HEK293 (cell line): ENCODE measurements around the gene NEK9.

Experiments
- CTCF ChIA-PET: fragments of 350-600 bp; formaldehyde crosslinking; extraction: SDS; loops from one replicate; lab custom pipeline; 2021; ENCODE audit warnings: antibody characterized with exemption; lab: Yijun Ruan, JAX
- POLR2A ChIA-PET: fragments of 300-600 bp; formaldehyde crosslinking; extraction: SDS; loops from one replicate; lab custom pipeline; 2020; ENCODE audit warnings: antibody characterized with exemption, inconsistent platforms; lab: Yijun Ruan, JAX
- H3K27ac ChIP-seq: fragments of 200-500 bp; sonication (Bioruptor generic); 2 replicates; pipeline ENCODE4 v1.5.1; 2014; ENCODE audit warnings: low read depth, low read length, control low read depth, inconsistent platforms; ENCODE audit errors: extremely low read depth
- H3K36me3 ChIP-seq, 2 experiments: fragments of 200-500 bp in 1 of 2; sonication (Bioruptor generic) in 1 of 2; 1 replicate in 1 of 2; 2 replicates in 1 of 2; pipeline ENCODE4 v1.5.1; 2014 to 2017; ENCODE audit warnings: inconsistent platforms in 2 of 2, low read length in 2 of 2; ENCODE audit not compliant: control insufficient read depth in 2 of 2, insufficient read depth in 1 of 2
- H3K4me1 ChIP-seq: fragments of 200-500 bp; sonication (Bioruptor generic); 2 replicates; pipeline ENCODE4 v1.5.1; 2014; ENCODE audit warnings: mild to moderate bottlenecking, low read length, inconsistent platforms; ENCODE audit not compliant: control insufficient read depth, insufficient read depth
- H3K4me3 ChIP-seq: 2 replicates; pipeline ENCODE4 v1.5.1; 2011; ENCODE audit warnings: low read depth, mild to moderate bottlenecking, control low read depth, low read length, moderate library complexity
- H3K9me3 ChIP-seq: fragments of 200-500 bp; sonication (Bioruptor generic); 2 replicates; pipeline ENCODE4 v1.5.1; 2014; ENCODE audit warnings: low read depth, low read length, inconsistent platforms; ENCODE audit not compliant: control insufficient read depth, insufficient read depth
- OSR2 ChIP-seq: fragments of 450-650 bp; formaldehyde crosslinking; IDR thresholded peaks from 2 replicates; pipeline ENCODE4 v1.5.1; 2016; ENCODE audit warnings: missing biosample characterization, missing genetic modification characterization
- ZBTB1 ChIP-seq: fragments of 450-650 bp; formaldehyde crosslinking; IDR thresholded peaks from 2 replicates; pipeline ENCODE4 v1.5.1; 2016; ENCODE audit warnings: missing biosample characterization, missing genetic modification characterization
- ZFP3 ChIP-seq: fragments of 450-650 bp; formaldehyde crosslinking; IDR thresholded peaks from 2 replicates; pipeline ENCODE4 v1.5.1; 2016; ENCODE audit warnings: low read depth, missing biosample characterization, missing genetic modification characterization
- ZNF132 ChIP-seq: fragments of 450-650 bp; formaldehyde crosslinking; IDR thresholded peaks from 2 replicates; pipeline ENCODE4 v1.5.1; 2017; ENCODE audit warnings: missing biosample characterization, missing genetic modification characterization, borderline replicate concordance
- ZNF2 ChIP-seq: fragments of 450-650 bp; formaldehyde crosslinking; IDR thresholded peaks from 2 replicates; pipeline ENCODE4 v1.5.1; 2016; ENCODE audit warnings: missing biosample characterization, missing genetic modification characterization
- ZNF24 ChIP-seq: fragments of 450-650 bp; formaldehyde crosslinking; IDR thresholded peaks from 2 replicates; pipeline ENCODE4 v1.5.1; 2016; ENCODE audit warnings: missing biosample characterization, missing genetic modification characterization
- ZNF248 ChIP-seq: fragments of 450-650 bp; formaldehyde crosslinking; IDR thresholded peaks from 2 replicates; pipeline ENCODE4 v1.5.1; 2017; ENCODE audit warnings: missing biosample characterization, missing genetic modification characterization
- ZNF350 ChIP-seq: fragments of 450-650 bp; formaldehyde crosslinking; IDR thresholded peaks from 2 replicates; pipeline ENCODE4 v1.5.0; 2017; ENCODE audit warnings: missing biosample characterization, mild to moderate bottlenecking, missing genetic modification characterization
- ZNF423 ChIP-seq: fragments of 450-650 bp; formaldehyde crosslinking; IDR thresholded peaks from 2 replicates; pipeline ENCODE4 v1.5.1; 2016; ENCODE audit warnings: missing biosample characterization, missing genetic modification characterization
- ZNF48 ChIP-seq: fragments of 450-650 bp; formaldehyde crosslinking; IDR thresholded peaks from 2 replicates; pipeline ENCODE4 v1.5.1; 2016; ENCODE audit warnings: missing biosample characterization, missing genetic modification characterization
- ZNF529 ChIP-seq: fragments of 450-650 bp; formaldehyde crosslinking; IDR thresholded peaks from 2 replicates; pipeline ENCODE4 v1.5.1; 2017; ENCODE audit warnings: missing genetic modification characterization, missing biosample characterization; ENCODE audit not compliant: insufficient replicate concordance
- ZNF560 ChIP-seq: fragments of 450-650 bp; formaldehyde crosslinking; IDR thresholded peaks from 2 replicates; pipeline ENCODE4 v1.5.1; 2017; ENCODE audit warnings: missing biosample characterization, missing genetic modification characterization, borderline replicate concordance
- ZNF610 ChIP-seq: fragments of 450-650 bp; formaldehyde crosslinking; IDR thresholded peaks from 2 replicates; pipeline ENCODE4 v1.5.1; 2016; ENCODE audit warnings: missing biosample characterization, missing genetic modification characterization, borderline replicate concordance
- ZNF670 ChIP-seq: fragments of 450-650 bp; formaldehyde crosslinking; IDR thresholded peaks from 2 replicates; pipeline ENCODE4 v1.5.1; 2016; ENCODE audit warnings: missing biosample characterization, missing genetic modification characterization, low read depth
- ZNF707 ChIP-seq: fragments of 450-650 bp; formaldehyde crosslinking; IDR thresholded peaks from 2 replicates; pipeline ENCODE4 v1.5.1; 2016; ENCODE audit warnings: missing biosample characterization, missing genetic modification characterization
- ZSCAN16 ChIP-seq: fragments of 450-650 bp; formaldehyde crosslinking; IDR thresholded peaks from 2 replicates; pipeline ENCODE4 v1.5.1; 2016; ENCODE audit warnings: missing biosample characterization, missing genetic modification characterization
- ZSCAN30 ChIP-seq: fragments of 450-650 bp; IDR thresholded peaks from 2 replicates; pipeline ENCODE4 v1.5.1; 2018; ENCODE audit warnings: missing biosample characterization, mild to moderate bottlenecking, missing genetic modification characterization, moderate library complexity
- TF ChIP-seq, protein P1 (sequence below): fragments of 450-650 bp; formaldehyde crosslinking; IDR thresholded peaks from 2 replicates; pipeline ENCODE4 v1.5.1; 2017; ENCODE audit warnings: missing biosample characterization, mild to moderate bottlenecking, missing genetic modification characterization, moderate library complexity
- TF ChIP-seq, protein P2 (sequence below): fragments of 450-650 bp; formaldehyde crosslinking; IDR thresholded peaks from 2 replicates; pipeline ENCODE4 v1.5.1; 2016; ENCODE audit warnings: missing biosample characterization, missing genetic modification characterization, low read depth
- TF ChIP-seq, protein P3 (sequence below): fragments of 450-650 bp; formaldehyde crosslinking; IDR thresholded peaks from 2 replicates; pipeline ENCODE4 v1.5.1; 2016; ENCODE audit warnings: missing biosample characterization, missing genetic modification characterization
- TF ChIP-seq, protein P4 (sequence below): fragments of 450-650 bp; formaldehyde crosslinking; IDR thresholded peaks from 2 replicates; pipeline ENCODE4; 2016; ENCODE audit warnings: missing biosample characterization, missing genetic modification characterization
- TF ChIP-seq, protein P5 (sequence below): fragments of 450-650 bp; formaldehyde crosslinking; IDR thresholded peaks from 2 replicates; pipeline ENCODE4 v1.5.1; 2016; ENCODE audit warnings: missing biosample characterization, missing genetic modification characterization

Gene NEK9

DNA sequence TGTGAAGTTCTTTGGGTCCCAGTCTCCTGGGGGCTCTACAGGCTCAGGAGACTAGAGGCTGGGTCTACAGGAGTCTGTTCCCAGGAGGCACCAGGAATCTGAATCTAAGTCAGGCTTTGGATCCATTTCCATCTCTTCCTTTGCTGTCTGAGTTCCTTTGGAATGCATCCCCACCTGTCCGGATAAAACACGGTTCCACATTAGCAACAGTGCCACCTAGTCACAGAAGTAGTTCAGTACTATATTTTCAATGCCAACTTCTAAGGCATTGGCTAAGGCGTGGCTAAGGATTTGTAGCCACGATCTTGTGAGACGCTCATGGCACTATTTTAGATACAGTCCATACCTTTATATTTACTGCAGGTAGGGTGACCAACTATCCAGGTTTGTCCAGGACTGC lies 42.3 kb downstream of the NEK9 start:
- POLR2A ChIA-PET: no interaction called here

DNA sequence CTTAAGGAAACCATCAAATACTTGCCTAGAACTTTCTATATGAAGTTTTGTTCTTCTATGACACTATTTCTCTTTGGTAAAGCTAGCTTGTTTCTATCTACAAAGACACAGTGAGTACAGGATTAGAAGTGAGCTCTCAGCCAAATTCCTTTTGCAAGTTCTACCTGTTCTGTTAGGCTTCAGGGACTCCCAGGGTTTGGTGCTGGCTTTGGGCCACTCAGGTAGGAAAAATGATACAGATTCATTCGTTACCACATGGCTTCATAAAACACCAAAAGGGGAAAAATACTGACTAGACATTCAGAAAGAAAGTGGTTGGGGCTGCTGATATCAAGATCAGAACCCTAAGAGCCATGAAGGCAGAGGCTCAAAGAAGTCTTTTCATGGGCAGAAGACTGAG lies 43.6 kb downstream of the NEK9 start:
- H3K4me3 ChIP-seq: no peak overlapping the region
- peaks cover 33 to 71% of the 10 kb centered on the region in 2 experiments for H3K36me3 ChIP-seq
- POLR2A ChIA-PET: no interaction called here
- no peaks in the 10 kb centered on the region for H3K4me1 ChIP-seq
- CTCF ChIA-PET: interaction anchor here (0.7 kb wide), 1 partner anchor 137 kb away, joined by 3 read pairs; no protein-coding TSS in a partner anchor
- H3K9me3 ChIP-seq: no peaks in the 10 kb centered on the region
- no peak overlapping the region for H3K27ac ChIP-seq
- TF ChIP-seq, protein P1, sequence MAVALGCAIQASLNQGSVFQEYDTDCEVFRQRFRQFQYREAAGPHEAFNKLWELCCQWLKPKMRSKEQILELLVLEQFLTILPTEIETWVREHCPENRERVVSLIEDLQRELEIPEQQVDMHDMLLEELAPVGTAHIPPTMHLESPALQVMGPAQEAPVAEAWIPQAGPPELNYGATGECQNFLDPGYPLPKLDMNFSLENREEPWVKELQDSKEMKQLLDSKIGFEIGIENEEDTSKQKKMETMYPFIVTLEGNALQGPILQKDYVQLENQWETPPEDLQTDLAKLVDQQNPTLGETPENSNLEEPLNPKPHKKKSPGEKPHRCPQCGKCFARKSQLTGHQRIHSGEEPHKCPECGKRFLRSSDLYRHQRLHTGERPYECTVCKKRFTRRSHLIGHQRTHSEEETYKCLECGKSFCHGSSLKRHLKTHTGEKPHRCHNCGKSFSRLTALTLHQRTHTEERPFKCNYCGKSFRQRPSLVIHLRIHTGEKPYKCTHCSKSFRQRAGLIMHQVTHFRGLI (tag by site-specific recombination): no peak
- no peak for TF ChIP-seq ZNF48 (tag by site-specific recombination)
- no peak for TF ChIP-seq ZFP3 (tag by site-specific recombination)
- TF ChIP-seq ZNF248 (tag by site-specific recombination): no peak
- TF ChIP-seq ZNF529: no peak
- TF ChIP-seq ZNF132: no peak
- TF ChIP-seq, all 188 proteins: peak for 0

More for the DNA sequence above, 42.3 kb downstream of the NEK9 start:
- TF ChIP-seq, protein P2, sequence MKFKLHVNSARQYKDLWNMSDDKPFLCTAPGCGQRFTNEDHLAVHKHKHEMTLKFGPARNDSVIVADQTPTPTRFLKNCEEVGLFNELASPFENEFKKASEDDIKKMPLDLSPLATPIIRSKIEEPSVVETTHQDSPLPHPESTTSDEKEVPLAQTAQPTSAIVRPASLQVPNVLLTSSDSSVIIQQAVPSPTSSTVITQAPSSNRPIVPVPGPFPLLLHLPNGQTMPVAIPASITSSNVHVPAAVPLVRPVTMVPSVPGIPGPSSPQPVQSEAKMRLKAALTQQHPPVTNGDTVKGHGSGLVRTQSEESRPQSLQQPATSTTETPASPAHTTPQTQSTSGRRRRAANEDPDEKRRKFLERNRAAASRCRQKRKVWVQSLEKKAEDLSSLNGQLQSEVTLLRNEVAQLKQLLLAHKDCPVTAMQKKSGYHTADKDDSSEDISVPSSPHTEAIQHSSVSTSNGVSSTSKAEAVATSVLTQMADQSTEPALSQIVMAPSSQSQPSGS: no peak
- TF ChIP-seq ZNF707 (tag by site-specific recombination) (no peak), ZNF248 (tag by site-specific recombination) (no peak), ZNF24 (tag by site-specific recombination) (no peak), ZNF670 (tag by site-specific recombination) (no peak), ZSCAN30 (tag by site-specific recombination) (no peak), ZBTB1 (tag by site-specific recombination) (no peak), ZNF350 (tag by site-specific recombination) (no peak), ZNF423 (tag by site-specific recombination) (no peak), ZNF610 (tag by site-specific recombination) (no peak)
- TF ChIP-seq, protein P3, sequence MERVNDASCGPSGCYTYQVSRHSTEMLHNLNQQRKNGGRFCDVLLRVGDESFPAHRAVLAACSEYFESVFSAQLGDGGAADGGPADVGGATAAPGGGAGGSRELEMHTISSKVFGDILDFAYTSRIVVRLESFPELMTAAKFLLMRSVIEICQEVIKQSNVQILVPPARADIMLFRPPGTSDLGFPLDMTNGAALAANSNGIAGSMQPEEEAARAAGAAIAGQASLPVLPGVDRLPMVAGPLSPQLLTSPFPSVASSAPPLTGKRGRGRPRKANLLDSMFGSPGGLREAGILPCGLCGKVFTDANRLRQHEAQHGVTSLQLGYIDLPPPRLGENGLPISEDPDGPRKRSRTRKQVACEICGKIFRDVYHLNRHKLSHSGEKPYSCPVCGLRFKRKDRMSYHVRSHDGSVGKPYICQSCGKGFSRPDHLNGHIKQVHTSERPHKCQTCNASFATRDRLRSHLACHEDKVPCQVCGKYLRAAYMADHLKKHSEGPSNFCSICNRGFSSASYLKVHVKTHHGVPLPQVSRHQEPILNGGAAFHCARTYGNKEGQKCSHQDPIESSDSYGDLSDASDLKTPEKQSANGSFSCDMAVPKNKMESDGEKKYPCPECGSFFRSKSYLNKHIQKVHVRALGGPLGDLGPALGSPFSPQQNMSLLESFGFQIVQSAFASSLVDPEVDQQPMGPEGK (tag by site-specific recombination): no peak
- Histone ChIP-seq H3K4me1 (no peaks in the 10 kb centered on the region), H3K4me3 (no peak overlapping the region), H3K9me3 (no peaks in the 10 kb centered on the region), H3K36me3 (peaks cover 37 to 77% of the 10 kb centered on the region in 2 experiments), H3K27ac (no peak overlapping the region)
- CTCF ChIA-PET: interaction anchor here (0.6 kb wide), 1 partner anchor 209 kb away, joined by 4 read pairs; no protein-coding TSS in a partner anchor

DNA sequence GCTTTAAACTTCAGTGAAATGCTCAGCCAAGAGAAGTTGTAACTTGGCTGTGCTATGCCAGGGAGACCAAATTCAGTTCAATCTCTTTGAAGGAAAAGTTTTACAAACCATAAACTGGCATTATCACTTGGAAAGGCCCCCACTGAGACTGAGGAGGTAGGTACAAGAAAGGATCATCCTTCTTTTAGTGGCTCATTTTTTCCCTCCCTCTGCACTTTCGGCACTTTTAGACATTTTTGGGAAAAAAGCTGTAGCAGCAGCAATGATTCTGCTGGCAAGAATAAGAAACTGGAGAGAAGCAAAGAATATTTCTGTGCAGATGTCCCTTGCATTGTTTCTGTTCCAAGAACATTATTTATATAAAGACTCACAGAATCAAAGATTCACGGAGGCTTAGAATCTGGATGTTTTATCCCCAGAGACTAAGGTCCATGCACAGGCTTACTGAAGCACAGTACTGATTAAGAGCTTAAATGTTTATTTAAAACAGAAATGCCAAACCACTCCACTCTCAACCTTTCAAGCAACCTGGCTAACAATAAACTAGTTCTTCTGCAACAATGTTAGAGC lies 45.1 kb downstream of the NEK9 start:
- H3K36me3 ChIP-seq: peaks cover 20 to 55% of the 10 kb centered on the region in 2 experiments
- no peaks in the 10 kb centered on the region for H3K9me3 ChIP-seq
- no peak overlapping the region for H3K4me3 ChIP-seq
- no peaks in the 10 kb centered on the region for H3K4me1 ChIP-seq
- ChIA-PET CTCF (interaction anchor here (0.6 to 0.7 kb wide), 2 partner anchors 19 to 221 kb away, joined by 3 read pairs; no protein-coding TSS in a partner anchor), POLR2A (no interaction called here)
- no peak overlapping the region for H3K27ac ChIP-seq
- no peak for TF ChIP-seq ZSCAN16 (tag by site-specific recombination)
- no peak for TF ChIP-seq OSR2 (tag by site-specific recombination)
- no peak for TF ChIP-seq ZNF560
- TF ChIP-seq ZNF2 (tag by site-specific recombination): no peak
- TF ChIP-seq, protein P4, sequence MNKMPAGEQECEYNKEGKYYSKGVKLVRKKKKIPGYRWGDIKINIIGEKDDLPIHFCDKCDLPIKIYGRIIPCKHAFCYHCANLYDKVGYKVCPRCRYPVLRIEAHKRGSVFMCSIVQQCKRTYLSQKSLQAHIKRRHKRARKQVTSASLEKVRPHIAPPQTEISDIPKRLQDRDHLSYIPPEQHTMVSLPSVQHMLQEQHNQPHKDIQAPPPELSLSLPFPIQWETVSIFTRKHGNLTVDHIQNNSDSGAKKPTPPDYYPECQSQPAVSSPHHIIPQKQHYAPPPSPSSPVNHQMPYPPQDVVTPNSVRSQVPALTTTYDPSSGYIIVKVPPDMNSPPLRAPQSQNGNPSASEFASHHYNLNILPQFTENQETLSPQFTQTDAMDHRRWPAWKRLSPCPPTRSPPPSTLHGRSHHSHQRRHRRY (tag by site-specific recombination): no peak
- TF ChIP-seq, protein P5, sequence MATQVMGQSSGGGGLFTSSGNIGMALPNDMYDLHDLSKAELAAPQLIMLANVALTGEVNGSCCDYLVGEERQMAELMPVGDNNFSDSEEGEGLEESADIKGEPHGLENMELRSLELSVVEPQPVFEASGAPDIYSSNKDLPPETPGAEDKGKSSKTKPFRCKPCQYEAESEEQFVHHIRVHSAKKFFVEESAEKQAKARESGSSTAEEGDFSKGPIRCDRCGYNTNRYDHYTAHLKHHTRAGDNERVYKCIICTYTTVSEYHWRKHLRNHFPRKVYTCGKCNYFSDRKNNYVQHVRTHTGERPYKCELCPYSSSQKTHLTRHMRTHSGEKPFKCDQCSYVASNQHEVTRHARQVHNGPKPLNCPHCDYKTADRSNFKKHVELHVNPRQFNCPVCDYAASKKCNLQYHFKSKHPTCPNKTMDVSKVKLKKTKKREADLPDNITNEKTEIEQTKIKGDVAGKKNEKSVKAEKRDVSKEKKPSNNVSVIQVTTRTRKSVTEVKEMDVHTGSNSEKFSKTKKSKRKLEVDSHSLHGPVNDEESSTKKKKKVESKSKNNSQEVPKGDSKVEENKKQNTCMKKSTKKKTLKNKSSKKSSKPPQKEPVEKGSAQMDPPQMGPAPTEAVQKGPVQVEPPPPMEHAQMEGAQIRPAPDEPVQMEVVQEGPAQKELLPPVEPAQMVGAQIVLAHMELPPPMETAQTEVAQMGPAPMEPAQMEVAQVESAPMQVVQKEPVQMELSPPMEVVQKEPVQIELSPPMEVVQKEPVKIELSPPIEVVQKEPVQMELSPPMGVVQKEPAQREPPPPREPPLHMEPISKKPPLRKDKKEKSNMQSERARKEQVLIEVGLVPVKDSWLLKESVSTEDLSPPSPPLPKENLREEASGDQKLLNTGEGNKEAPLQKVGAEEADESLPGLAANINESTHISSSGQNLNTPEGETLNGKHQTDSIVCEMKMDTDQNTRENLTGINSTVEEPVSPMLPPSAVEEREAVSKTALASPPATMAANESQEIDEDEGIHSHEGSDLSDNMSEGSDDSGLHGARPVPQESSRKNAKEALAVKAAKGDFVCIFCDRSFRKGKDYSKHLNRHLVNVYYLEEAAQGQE (tag by site-specific recombination): no peak
